HG03521 (cell line): Measurements from ENCODE around the gene CNP.
"Not testable (repeated sequence)": the region's sequence is repeated elsewhere in the genome, so short reads cannot be mapped to it uniquely, and the experiment has no call there.

Experiments used
- ATAC-seq: cut with Tn5 transposase; IDR thresholded peaks from one replicate; pipeline ENCODE4 v1.9.1; 2021; ENCODE audit warnings: mild to moderate bottlenecking, moderate library complexity; ENCODE audit not compliant: unreplicated experiment

CNP gene

GRCh38 chr17:41966463-41967140 is at the start of gene CNP:
Gene CNP, plus strand, starts transcription at chr17:41966795. Its CDS starts 90 bp downstream, at chr17:41966885.
- peak; percentile 81 for ATAC-seq

GRCh38 chr17:41917192-41917591 is 49.4 kb upstream of the CNP start:
- no peak for ATAC-seq

GRCh38 chr17:41917679-41918313 is 48.8 kb upstream of the CNP start:
- no peak for ATAC-seq

- ATAC-seq, result peak; percentile 97
Observed at GRCh38 chr17:41918314-41919164, 48.1 kb upstream of the CNP start, which contains the start of gene ACLY. Gene ACLY, minus strand, starts transcription at chr17:41918951. Its CDS starts 5,078 bp downstream, at chr17:41913873.

- no peak for ATAC-seq
Observed at GRCh38 chr17:41919165-41919817, 47.3 kb upstream of the CNP start.

- ATAC-seq, result no peak
Observed at GRCh38 chr17:41919840-41920579, 46.6 kb upstream of the CNP start.

- ATAC-seq, result no peak
Observed at GRCh38 chr17:41920580-41920955, 46.0 kb upstream of the CNP start.

GRCh38 chr17:41925991-41926590 is 40.5 kb upstream of the CNP start:
- ATAC-seq, result no peak

GRCh38 chr17:41928693-41929251 is 37.8 kb upstream of the CNP start:
- ATAC-seq, result no peak

- ATAC-seq, result peak; percentile 93
Observed at GRCh38 chr17:41930009-41930832, 36.4 kb upstream of the CNP start, which contains the start of gene ODAD4. Gene ODAD4, plus strand, starts transcription at chr17:41930617. Its CDS starts 107 bp downstream, at chr17:41930724.

GRCh38 chr17:41930833-41931156 is 35.8 kb upstream of the CNP start:
- peak; percentile 25 for ATAC-seq

GRCh38 chr17:41931715-41932114 is 34.9 kb upstream of the CNP start:
- not testable (repeated sequence) for ATAC-seq

GRCh38 chr17:41932816-41933389 is 33.7 kb upstream of the CNP start:
- no peak for ATAC-seq

- ATAC-seq, result no peak
Observed at GRCh38 chr17:41935641-41936040, 31.0 kb upstream of the CNP start.

- ATAC-seq, result no peak
Observed at GRCh38 chr17:41937970-41938954, 28.3 kb upstream of the CNP start.

GRCh38 chr17:41939044-41939692 is 27.4 kb upstream of the CNP start:
- ATAC-seq, result no peak

GRCh38 chr17:41939693-41940090 is 26.9 kb upstream of the CNP start:
- ATAC-seq, result no peak
